GM12878 (cell line): ENCODE results near the gene ADAMTS14.

Source experiments
- ATF7 ChIP-seq: fragments of 450-650 bp; IDR thresholded peaks from 2 replicates; pipeline ENCODE4 v1.6.1; 2016; ENCODE audit warnings: low read depth, mild to moderate bottlenecking
- KDM1A ChIP-seq: fragments of 200-600 bp; sonication (generic); IDR thresholded peaks from 2 replicates; pipeline ENCODE4 v1.6.1; 2016; ENCODE audit warnings: borderline replicate concordance
- MEF2A ChIP-seq: IDR thresholded peaks from 2 replicates; pipeline ENCODE4 v1.6.1; 2011; ENCODE audit warnings: low read depth, mild to moderate bottlenecking, low read length, moderate library complexity; ENCODE audit not compliant: insufficient read depth
- NFXL1 ChIP-seq: fragments of 450-650 bp; IDR thresholded peaks from 2 replicates; pipeline ENCODE4 v1.6.1; 2017; ENCODE audit warnings: antibody characterized with exemption, mild to moderate bottlenecking, borderline replicate concordance
- ZNF274 ChIP-seq: IDR thresholded peaks from one replicate; pipeline ENCODE4 v1.8.0; 2011; ENCODE audit not compliant: insufficient read length, insufficient read depth
- TF ChIP-seq, protein P1 (sequence below), 3 experiments: IDR thresholded peaks in 2 of 3; conservative IDR thresholded peaks in 1 of 3; 2 replicates each; pipeline ENCODE4 v1.5.1; 2011; ENCODE audit warnings: low read depth in 3 of 3, low read length in 3 of 3, mild to moderate bottlenecking in 3 of 3, control low read depth in 2 of 3, moderate library complexity in 2 of 3, inconsistent platforms in 1 of 3, mixed read lengths in 1 of 3; ENCODE audit not compliant: control insufficient read depth in 2 of 3, insufficient read depth in 1 of 3; ENCODE audit errors: extremely low read depth in 1 of 3

DNA sequence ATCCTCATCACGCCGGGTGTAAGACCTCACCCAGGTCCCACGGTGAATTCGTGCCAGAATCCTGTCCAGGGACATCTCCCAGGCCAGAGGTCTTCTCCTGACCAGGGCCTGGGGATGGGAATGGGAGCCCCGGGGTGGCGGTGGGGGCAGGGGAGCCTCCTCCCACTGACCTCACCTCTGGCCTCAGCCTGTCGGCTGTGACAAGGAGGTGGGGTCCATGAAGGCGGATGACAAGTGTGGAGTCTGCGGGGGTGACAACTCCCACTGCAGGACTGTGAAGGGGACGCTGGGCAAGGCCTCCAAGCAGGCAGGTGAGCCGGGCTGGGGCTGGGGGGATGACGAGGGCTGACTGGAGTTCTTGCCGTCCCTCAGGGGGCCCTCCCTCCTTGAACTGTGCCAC lies 71.6 kb downstream of the ADAMTS14 start:
- TF ChIP-seq MEF2A (no peak), ATF7 (no peak), NFXL1 (no peak), KDM1A (no peak), ZNF274 (no peak)
- TF ChIP-seq, protein P1, sequence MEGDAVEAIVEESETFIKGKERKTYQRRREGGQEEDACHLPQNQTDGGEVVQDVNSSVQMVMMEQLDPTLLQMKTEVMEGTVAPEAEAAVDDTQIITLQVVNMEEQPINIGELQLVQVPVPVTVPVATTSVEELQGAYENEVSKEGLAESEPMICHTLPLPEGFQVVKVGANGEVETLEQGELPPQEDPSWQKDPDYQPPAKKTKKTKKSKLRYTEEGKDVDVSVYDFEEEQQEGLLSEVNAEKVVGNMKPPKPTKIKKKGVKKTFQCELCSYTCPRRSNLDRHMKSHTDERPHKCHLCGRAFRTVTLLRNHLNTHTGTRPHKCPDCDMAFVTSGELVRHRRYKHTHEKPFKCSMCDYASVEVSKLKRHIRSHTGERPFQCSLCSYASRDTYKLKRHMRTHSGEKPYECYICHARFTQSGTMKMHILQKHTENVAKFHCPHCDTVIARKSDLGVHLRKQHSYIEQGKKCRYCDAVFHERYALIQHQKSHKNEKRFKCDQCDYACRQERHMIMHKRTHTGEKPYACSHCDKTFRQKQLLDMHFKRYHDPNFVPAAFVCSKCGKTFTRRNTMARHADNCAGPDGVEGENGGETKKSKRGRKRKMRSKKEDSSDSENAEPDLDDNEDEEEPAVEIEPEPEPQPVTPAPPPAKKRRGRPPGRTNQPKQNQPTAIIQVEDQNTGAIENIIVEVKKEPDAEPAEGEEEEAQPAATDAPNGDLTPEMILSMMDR (IDR thresholded peaks at IDR 0.05 in 2 of 3, conservative IDR thresholded peaks at IDR 0.05 in 1 of 3; ENCODE audit: control insufficient read depth in 2 of 3, extremely low read depth in 1 of 3, insufficient read depth in 1 of 3, low read depth in 3 of 3, low read length in 3 of 3), result no peak
